ENCODE results near the gene PPIL1.

DNA sequence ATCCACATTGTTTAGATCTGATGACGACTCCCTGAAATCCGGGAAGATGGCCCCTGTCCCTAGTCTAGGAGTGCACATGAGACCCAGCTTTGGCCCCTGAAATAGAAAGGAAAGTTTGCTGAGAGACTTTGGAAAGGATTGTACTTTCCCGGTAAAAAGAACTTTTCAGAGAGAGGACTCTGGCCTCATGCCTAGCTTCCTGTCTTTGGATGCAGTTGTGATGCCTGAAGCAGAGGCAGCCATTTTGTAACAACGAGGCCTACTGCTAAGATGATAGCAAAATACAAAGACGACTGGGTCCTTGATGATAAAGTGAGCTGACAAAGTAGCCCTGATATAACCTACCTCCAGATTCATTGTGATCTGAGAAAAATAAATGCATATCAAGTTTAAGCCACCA lies 42.3 kb downstream of the PPIL1 start:
- TF ChIP-seq RFX5 (IDR thresholded peaks at IDR 0.05; ENCODE audit: low read depth, low read length), result no peak
- TF ChIP-seq, protein P1, sequence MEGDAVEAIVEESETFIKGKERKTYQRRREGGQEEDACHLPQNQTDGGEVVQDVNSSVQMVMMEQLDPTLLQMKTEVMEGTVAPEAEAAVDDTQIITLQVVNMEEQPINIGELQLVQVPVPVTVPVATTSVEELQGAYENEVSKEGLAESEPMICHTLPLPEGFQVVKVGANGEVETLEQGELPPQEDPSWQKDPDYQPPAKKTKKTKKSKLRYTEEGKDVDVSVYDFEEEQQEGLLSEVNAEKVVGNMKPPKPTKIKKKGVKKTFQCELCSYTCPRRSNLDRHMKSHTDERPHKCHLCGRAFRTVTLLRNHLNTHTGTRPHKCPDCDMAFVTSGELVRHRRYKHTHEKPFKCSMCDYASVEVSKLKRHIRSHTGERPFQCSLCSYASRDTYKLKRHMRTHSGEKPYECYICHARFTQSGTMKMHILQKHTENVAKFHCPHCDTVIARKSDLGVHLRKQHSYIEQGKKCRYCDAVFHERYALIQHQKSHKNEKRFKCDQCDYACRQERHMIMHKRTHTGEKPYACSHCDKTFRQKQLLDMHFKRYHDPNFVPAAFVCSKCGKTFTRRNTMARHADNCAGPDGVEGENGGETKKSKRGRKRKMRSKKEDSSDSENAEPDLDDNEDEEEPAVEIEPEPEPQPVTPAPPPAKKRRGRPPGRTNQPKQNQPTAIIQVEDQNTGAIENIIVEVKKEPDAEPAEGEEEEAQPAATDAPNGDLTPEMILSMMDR (conservative IDR thresholded peaks at IDR 0.05; ENCODE audit: low read depth, low read length), result no peak
- TF ChIP-seq POLR2A (IDR thresholded peaks at IDR 0.05; ENCODE audit: low read depth, low read length), result no peak
- TF ChIP-seq, protein P2, sequence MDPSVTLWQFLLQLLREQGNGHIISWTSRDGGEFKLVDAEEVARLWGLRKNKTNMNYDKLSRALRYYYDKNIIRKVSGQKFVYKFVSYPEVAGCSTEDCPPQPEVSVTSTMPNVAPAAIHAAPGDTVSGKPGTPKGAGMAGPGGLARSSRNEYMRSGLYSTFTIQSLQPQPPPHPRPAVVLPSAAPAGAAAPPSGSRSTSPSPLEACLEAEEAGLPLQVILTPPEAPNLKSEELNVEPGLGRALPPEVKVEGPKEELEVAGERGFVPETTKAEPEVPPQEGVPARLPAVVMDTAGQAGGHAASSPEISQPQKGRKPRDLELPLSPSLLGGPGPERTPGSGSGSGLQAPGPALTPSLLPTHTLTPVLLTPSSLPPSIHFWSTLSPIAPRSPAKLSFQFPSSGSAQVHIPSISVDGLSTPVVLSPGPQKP (IDR thresholded peaks at IDR 0.05; ENCODE audit: borderline replicate concordance, low read depth, low read length), result no peak
- no peak for TF ChIP-seq FOS (IDR thresholded peaks at IDR 0.05; ENCODE audit: low read depth, low read length)
- no peak for TF ChIP-seq MAFK (IDR thresholded peaks at IDR 0.05; ENCODE audit: low read depth, low read length)
- no peak for TF ChIP-seq CEBPB (IDR thresholded peaks at IDR 0.05; ENCODE audit: low read depth, low read length)
- no peak for TF ChIP-seq SMC3 (IDR thresholded peaks at IDR 0.05; ENCODE audit: low read depth, low read length)
- no peak for TF ChIP-seq MXI1 (IDR thresholded peaks at IDR 0.05; ENCODE audit: borderline replicate concordance, low read depth, low read length)
- TF ChIP-seq RAD21 (IDR thresholded peaks at IDR 0.05; ENCODE audit: low read length), result no peak
- TF ChIP-seq, protein P3, sequence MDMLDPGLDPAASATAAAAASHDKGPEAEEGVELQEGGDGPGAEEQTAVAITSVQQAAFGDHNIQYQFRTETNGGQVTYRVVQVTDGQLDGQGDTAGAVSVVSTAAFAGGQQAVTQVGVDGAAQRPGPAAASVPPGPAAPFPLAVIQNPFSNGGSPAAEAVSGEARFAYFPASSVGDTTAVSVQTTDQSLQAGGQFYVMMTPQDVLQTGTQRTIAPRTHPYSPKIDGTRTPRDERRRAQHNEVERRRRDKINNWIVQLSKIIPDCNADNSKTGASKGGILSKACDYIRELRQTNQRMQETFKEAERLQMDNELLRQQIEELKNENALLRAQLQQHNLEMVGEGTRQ (IDR thresholded peaks at IDR 0.05; ENCODE audit: low read depth, low read length), result no peak
- no peak for TF ChIP-seq NFE2L2 (IDR thresholded peaks at IDR 0.05; ENCODE audit: low read depth, low read length)
- no peak for TF ChIP-seq RCOR1 (IDR thresholded peaks at IDR 0.05; ENCODE audit: insufficient replicate concordance, low read length)

All from IMR-90 (cell line).